HG03064 (cell line): ENCODE results near the gene INPP5A.

Source experiments
- ATAC-seq: cut with Tn5 transposase; IDR thresholded peaks from one replicate; pipeline ENCODE4 v1.9.1; 2021; ENCODE audit warnings: low read depth; ENCODE audit not compliant: unreplicated experiment

INPP5A gene

DNA sequence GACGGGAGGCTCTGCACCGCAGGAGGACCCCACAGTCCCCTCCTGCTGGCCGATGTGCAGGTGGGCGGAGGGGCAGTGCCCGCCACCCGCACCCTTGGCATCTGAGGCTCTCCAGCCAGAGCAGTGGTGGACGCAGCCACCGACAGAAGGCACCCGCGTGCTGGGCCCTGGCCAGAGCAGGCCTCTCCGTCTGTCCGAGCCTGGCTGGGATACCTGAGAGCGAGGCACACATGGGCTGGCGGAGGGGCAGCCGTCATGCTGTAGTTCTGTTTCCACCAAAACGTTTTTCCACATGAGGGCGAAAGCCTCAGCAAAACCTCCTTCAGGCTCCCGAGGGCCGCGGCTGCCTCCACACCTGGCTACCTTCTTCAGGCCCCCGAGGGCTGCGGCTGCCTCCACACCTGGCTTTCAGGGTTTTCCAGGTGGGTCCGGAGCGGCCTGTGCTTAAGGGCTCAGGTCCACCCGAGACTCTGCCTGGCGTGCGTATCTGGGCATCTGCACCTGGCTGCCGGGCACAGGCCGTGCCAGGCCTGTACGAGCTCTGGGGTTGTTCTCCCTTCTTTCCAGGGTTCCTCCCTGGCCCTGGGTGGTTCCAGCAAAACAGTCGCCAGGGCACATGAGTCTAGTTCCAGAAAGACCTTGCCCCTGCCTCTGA is 115.5 kb downstream of the INPP5A start:
- no peak for ATAC-seq

DNA sequence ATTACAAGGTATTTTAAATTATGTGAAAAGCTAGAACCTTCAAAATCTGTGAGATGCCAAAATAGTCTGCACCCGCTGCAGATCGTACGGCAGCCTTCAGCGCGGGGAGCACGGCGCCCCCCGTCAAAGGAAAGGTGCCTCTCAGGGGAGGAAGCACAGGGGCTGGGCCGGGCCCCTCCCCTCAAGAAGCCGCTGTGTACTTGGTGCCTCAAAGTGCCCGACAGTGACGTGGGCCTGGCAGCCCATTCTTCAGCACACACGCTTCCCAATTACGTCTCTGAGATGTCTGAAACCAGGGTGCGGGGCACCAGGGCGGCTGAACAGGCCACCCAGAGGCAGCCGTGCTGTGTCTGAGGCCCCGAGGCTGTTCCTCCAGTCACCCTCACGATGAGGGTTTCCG is 116.1 kb downstream of the INPP5A start:
- ATAC-seq, result no peak

DNA sequence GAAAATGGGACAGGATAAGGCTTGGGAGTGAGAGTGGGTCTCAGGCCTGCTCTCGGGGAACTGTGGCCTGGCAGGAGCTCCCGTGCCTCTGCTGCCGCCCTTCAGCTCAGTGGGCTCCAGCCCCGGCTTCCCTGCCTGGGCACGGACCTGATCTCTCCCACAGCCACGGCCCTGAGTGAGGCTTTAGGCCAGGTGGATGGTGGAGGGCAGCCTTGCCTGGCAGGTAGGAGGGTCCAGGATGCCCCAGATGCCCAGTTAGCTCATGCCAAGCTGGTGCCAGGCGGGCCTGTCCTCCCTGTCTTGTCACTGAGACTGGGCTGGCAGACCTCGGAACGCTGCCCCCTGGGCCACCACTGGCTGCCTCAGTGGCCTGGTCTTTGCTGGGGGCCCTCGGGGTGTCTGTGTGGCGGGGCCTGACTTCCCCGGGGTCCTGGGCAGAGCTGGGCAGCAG is 116.6 kb downstream of the INPP5A start:
- ATAC-seq, result no peak

DNA sequence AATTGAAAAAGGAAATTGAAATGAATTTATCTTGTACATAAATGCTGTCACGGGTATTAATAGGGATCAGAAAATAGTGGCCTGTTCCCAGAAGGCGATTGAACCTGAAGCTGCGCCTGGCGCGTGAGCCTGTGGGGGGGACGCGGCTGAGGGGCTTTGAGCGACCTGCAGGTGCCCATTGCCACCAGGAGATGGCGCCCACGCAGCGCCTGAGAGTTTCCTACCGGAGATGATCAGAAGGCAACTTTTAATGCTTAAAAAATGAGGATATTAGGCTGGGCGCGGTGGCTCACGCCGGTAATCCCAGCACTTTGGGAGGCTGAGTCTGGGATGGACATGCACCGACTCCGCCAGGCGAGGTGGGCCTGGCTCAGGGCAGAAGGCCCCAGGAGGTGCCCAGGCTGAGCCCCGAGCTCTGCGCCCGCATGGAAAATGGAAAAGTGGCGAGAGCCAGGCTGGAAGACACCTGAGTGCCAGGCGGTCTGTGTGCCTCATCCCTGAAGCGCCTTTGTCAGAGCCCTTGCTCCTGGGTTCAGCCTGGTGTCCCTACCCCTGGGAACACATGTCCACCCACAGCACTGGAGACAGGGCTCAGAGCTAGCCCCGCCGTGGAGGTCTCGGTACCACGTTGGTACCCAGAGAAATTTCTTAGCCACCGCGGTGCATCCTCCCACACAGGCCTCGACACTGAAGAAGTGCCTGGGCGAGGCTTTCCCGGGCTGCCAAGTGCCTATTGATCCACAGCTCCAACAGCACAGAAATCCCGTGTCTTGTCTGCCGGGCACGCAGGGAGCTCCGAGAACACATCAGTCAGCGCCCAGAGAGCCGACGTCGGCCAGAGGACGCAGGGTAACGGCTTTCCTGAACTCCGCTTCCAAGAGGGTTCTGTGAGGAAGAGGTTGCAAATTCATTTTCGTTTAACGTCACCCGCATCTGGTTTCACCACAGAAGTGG is 117.4 kb downstream of the INPP5A start:
- no peak for ATAC-seq

DNA sequence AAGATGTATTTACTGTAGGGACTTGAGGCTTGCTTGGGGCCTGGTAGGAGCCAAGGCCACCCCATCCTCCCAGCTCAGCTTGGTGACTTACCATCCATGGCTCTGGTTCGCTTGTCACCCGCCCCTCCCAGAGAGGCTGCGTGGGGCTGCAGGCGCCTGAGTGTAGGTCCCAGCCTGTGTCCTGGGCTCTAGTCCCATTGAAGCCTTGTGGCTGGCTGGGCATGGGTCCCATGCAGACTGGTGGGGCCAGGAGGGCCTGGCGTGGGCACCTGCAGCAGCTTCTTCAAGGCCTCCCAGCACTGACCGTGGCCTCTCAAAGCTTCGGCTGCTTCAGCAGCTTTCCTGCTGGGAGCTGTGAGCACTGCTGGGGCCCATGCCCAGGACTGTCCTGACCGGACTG is 118.1 kb downstream of the INPP5A start:
- no peak for ATAC-seq

DNA sequence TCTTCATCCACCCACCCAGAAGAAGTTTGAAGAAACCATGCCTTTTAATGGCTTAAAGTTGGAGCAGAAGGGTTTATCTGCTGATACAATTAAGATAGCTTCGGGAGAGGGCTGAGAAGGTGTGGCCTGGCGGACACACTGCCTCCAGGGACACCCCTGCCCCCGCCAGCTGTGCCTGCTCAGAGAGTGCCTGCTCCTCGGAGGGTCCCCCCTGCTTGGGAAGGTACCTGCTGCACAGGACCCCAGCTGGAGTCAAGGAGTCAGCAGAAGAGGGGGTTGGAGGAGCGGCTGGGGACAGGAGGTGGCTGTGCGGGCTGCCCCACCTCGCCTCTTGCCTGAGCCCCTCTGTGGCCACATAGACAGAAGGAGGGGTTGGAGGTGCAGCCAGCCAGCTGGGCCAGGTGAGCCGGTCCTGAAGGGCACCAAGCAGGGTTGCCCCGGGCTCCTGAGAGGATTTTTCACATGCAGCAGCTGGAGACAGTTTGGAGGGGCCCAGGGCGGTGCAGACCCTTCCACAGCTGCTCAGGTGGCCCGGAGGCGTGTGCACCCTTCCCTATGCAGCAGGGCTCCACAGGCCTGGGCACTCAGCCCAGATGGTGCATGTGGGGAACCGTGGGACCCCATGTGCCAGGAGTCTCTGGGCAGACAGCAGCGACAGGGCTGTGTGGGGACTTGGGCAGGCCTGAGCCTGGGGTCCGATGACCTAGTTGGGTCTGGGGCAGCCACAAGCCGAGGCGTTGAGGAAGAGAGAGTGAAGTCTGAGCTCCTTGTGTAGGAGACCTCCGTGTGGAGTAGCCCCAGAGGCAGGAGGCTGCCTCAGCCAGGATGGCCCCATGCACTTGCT is 118.9 kb downstream of the INPP5A start:
- ATAC-seq, result no peak

DNA sequence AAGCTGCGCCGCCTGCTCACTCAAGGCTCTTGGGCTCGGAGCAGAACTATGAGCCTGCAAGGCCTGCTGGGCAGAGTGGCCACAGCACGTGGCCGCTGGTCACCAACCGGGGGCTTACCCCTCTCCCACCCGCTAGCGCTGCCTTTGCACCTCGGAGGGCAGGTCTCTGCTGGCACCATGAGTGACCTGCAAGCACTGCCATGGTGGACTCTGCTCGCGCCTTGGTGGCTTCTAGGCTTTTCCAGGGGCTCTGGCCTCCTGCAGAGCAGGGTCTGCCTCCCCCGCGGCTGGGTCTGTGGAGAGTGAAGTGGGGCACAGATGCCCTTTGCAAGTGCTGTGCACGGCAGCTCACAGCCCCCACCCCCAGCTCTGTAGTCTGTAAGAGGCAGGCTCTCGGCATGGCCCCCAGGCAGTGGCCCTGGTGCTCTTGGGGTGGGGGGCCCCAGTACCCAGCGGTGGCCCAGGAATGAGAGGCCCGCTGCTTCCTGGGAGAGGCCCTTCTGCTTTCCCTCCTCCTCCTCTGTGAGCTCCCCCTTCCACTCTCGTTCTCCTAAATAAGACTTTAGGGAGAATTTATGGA is 119.6 kb downstream of the INPP5A start:
- no peak for ATAC-seq

DNA sequence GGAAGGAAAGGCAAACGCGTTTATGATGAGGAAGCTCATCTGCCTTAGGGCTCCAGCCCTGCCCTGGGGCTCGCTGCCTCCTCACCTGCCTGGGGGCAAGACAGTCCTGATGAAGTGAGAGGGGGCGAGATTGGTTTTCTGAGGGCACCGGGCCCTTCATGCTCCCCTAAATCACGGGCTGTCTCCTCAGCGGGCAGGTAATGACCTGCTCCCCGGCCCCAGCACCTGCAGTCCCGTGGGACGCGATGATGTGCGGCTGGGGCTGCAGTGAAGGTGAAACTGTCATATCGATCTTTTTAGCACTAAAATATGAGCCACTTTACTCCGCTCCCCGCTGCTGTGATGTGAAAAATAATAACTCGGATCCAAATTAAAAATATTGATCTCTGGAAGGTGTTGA is 120.2 kb downstream of the INPP5A start:
- no peak for ATAC-seq

DNA sequence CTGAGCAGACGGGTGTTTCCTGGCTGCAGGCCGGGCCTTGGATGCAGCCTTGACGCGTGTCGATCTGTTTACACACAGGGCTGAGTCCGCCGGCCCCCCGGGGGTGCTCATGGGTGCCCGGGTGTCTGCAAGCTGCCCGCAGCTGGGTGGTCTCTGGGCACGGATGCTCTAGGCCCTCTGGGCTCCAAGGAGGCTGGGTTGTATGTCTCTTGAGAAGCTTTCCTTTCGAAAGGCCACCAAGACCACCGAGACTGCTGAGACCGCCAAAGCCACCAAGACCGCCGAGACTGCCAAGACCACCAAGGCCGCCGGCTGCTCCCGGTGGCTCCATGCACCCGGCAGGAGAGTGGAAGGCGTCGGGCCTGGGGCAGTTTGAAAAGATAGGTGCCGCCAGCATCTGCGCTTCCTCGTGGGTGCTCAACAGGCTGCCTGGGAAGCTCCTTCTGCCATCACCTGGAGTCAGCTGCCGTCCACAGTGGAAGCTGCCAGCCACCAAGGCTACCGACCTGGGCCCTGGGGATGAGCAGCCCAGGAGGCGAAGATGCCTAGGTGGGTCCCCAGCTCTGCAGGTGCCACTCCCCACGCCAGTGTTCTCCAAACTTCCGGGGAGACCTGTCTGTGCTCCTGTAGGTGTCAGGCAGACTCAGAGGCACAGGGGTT is 121.1 kb downstream of the INPP5A start:
- ATAC-seq, result no peak

DNA sequence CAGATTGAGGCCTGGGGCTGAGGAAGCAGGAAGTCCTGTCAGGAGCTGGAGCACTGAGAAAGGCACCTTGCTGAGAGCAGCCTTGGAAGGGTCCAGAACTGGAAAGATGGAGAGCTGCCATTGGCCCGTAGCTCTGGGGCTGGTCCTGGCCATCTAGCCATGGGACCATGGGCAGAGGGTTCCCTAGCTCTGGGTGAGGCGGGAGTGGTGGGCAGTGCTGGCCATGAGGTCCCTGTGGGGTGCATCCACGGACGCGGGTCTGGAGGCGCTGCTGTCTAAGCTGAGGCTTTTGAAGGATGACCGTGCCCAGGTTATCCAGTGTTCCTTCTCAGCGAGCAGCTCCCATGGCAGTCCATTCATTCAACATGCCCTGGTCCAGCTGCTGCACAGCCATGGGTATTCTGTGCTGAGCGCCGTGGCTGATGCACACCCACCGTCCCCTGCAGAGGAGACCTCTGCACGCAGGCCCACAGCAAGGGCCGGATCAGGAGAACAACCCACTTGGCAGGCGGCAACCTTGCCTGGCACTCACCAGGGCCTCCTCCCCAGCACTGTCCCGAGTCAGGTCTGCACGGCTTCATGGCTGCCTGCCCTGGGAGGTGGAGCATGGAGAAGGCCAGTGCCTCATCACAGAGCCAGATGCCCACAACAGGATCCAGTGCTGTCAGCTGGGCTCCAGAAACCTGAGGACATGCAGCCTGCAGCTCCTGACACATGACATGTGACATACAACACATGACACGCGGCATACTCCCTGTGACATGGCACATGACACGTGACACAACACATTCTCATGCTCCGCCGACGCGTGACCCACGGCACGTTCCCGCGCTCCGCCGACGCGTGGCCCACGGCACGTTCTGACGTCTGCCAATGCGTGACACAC is 121.9 kb downstream of the INPP5A start:
- no peak for ATAC-seq

DNA sequence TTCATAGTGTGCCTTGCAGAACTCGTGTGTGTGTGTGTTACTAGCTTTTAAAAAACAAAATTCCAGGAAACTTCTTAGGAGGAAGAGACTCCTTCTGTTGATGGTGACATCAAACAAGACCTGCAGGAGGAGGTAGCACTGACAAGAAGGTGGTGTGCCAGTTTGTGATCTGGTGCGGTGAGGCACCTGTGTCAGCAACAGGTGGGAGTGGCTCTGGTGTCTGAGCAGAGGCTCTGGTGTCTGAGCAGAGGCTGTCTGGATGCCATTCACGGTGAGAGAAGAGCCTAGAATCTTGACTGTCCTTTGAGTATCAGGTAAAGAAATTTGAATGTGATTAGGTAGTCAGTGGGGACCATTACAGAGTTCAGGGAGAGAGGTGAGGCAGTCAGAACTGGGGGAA is 122.8 kb downstream of the INPP5A start:
- ATAC-seq, result no peak

DNA sequence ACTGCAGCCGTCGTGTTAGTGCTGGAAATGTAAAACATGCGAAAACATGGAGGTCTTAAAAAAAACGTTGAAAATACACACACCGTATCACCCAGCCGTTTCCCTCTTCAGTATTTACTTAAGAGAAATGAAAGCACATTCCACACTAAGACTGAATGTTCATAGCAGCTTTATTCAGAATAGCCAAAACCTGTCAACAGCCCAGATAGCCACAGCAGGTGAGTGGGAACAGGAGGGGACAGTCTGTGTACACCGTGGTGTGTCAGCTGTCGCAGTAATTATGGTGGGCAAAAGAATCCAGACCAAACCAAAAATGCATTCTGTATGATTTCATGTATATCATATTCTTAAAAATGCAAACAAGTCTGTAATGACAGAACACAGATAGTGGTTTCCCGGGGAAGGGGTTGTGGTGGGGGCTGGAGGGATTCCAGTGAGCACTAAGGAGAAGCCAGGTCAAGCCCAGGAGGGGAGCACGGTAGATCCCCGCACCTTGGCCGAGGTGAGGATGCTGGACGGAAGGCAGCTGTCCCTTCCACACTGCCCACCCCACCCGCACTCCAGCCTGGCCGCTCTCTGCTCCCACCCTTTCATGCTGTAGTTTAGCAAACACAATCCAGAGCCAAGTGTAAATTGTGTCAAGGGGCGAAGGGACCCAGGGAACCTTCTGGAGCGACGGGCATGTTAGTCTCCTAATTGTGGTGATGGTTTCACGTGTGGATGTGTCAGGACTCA is 124.8 kb downstream of the INPP5A start:
- no peak for ATAC-seq

DNA sequence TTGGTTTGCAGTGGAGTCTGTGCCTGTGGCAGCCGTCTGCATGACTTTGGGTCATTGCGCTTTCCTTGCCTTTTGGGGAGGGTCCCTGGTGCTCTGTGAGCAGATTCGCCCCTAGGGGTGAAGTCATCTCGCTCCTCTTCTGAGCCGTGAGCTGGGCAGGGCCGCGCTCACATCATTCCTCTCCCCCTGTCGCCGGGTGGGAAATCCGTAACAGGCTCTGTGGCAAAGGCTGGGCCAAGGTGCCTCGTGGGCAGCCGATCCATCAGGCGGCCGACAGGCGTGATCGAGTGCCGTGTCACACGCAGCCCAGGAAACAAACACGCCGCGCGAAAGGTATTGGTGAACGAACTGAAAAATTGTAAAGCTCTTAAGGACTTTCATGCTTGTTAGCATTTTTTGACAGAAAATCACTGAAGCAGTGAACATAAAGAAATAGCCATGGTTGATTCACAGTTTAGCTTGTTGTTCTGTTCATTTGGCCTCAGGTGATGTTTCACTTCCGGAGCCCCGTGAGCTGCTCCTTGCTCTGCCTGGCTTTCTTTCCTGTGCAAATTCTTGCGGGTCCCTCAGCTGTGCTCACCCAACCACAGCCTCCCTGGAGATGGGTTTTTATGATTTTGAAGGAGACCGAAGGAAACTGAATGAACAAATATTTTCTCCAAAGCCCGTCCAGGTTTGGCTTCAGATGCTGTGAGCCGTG is 126.2 kb downstream of the INPP5A start:
- ATAC-seq, result no peak

DNA sequence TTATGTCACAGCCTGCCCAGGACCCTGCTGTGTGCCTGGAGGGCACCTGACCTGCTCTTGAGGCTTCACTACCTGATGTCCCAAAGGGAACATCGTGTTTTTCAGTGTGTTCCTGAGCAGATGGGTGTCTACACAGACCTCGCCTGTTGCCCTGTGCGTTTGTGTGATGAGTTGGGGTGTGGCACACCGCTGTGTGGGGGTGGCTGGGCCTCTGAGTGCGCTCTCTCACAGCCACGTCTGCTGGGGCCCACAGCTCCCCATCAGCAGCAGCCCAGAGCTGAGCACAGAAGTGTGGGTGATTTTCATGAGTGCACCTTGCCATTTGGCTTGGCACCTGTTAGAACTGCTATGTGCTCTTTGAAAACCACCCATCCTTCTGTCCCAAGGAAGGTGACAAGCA is 126.8 kb downstream of the INPP5A start:
- ATAC-seq, result no peak

DNA sequence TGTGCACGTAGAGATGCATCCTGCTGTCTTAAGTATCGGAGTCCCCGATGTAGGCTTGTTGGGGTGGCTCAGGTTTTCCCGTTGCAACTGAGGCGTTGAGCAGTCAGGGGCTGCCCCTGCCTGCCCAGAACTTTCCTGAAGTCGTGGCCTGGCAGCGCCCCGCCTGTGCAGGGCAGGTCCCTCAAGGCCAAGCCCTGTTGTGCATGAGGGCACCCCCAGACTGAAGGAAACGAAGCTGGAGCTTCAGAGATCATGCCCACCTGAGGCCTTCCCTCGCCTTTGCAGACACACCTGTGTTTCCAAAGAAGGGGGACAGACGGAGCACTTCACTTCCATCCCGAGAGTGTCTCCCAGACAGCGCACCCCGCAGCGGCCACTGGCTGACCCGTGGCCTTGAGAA is 127.3 kb downstream of the INPP5A start:
- ATAC-seq, result no peak

DNA sequence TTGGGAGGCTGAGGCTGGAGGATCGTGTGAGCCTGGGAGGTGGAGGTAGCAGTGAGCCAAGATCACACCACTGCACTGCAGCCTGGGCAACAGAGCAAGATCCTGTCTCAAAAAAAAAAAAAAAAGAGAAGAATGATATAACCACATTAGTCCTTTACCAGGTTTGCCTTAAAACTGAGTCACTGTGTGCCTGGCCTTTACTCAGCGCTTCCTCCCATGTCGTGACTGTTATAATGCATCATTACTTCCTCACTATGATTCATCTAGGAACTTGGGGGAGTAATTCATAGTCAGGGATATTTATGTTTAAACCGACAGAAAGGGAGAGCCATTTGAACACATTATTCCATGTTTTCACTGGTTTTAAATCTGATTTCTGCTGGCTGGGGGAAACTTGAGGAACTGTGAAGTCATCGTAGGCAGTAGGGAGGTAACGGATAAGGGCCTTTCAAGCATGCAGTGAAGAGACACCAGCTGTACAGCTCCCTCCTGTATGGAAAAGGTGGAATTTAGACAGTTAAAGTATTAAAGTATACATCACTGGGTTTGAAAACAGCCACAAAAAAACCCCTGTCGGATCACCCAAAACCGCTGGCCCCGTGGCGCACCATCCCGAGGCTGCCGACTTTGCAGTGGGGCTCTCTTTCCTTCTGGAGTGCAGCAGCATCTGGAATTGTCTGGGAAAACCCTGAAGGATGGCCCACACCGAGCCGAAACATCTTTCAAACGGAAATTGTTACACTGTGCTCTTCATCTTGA is 128.5 kb downstream of the INPP5A start:
- ATAC-seq, result no peak

DNA sequence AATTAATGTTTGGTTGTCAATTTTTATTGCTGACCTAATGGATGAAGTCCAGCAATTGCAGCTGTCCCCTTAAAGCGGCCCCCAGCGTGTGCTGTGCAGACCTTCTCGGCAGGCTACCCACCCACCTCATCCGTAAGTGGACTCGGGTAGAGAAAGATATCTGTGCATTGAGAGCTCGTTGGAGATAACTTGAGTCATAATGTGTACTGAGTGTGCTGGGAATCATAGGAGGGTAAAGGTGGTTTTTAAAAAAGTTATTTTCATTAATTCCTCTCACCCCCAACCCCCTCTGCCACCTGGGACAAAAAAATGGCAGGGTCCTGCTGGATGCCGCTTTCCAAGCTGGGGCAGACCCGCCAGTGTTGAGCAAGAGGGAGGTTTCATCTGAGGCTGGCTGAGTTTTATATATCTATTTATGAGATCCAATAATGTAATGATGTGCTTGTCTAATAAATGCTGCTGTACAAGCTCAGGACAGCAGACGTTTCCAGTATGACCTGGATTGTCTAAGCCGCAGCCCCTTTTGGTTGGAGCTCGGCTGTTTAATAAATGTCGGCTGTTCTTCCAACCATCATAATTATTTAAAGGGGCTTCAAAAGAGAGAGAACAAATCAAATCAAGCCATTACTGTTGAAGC is 129.2 kb downstream of the INPP5A start:
- ATAC-seq, result no peak
